HepG2 (cell line): ENCODE data around the gene MXRA7. TPM values are rescaled to one million over a fixed set of nuclear protein-coding genes. Genes with fewer than 3 reads are reported as not detected.
"Not testable (repeated sequence)": the region's sequence is repeated elsewhere in the genome, so short reads cannot be mapped to it uniquely, and the experiment has no call there.

Experiments used
- ATAC-seq: fragments of 200-7000 bp; cut with Tn5 transposase; 3 replicates; pipeline ENCODE4 v1.9.1; 2020; ENCODE audit warnings: mild to moderate bottlenecking, moderate library complexity
- BruUV-seq: library from RNA; stranded (reverse); fragments of 400-500 nt; replicated peaks from 2 replicates; lab custom pipeline; 2021; lab: Mats Ljungman, UMichigan
- CTCF ChIA-PET: fragments of 300-600 bp; formaldehyde crosslinking; extraction: SDS; loops from one replicate; lab custom pipeline; 2021; ENCODE audit warnings: low total read pairs, inconsistent platforms, low intra/inter-chr PET ratio; lab: Yijun Ruan, JAX
- POLR2A ChIA-PET: fragments of 350-600 bp; sonication (Branson Sonifier 250); formaldehyde crosslinking; loops from one replicate; lab custom pipeline; 2020; ENCODE audit warnings: antibody characterized with exemption, inconsistent platforms; lab: Yijun Ruan, JAX
- DNase-seq: peaks from one replicate; pipeline ENCODE4 v3.0.0-alpha.2; 2015; ENCODE audit warnings: low spot score
- FAIRE-seq: peaks from 3 replicates; lab custom pipeline; 2011; peaks lifted over from hg19 to GRCh38; lab: Jason Lieb, UNC
- H2AFZ ChIP-seq: one replicate; pipeline ENCODE4 v1.6.1; 2011; ENCODE audit warnings: low read length, inconsistent platforms
- H3K27ac ChIP-seq: fragments of 300-600 bp; 3 replicates; pipeline ENCODE4 v1.8.0; 2011; ENCODE audit warnings: mixed run types, mild to moderate bottlenecking, mixed read lengths, low read length, inconsistent platforms; ENCODE audit not compliant: insufficient read depth; ENCODE audit errors: extremely low read length
- H3K27me3 ChIP-seq, 2 experiments: fragments of 200-600 bp in 1 of 2; 2 replicates in 1 of 2; 3 replicates in 1 of 2; pipeline versions ENCODE4 v1.6.0 to v1.8.0; 2011; ENCODE audit warnings: low read length in 2 of 2, mild to moderate bottlenecking in 2 of 2, moderate library complexity in 2 of 2, inconsistent platforms in 1 of 2; ENCODE audit not compliant: insufficient read depth in 2 of 2, control insufficient read depth in 1 of 2
- H3K36me3 ChIP-seq, 2 experiments: fragments of 200-600 bp in 1 of 2; replicated peaks in 1 of 2; 2 replicates in 1 of 2; 3 replicates in 1 of 2; pipeline versions ENCODE4 v1.5.1 to v1.8.0; 2011; ENCODE audit warnings: low read length in 2 of 2, inconsistent platforms in 1 of 2; ENCODE audit not compliant: insufficient read depth in 2 of 2, control insufficient read depth in 1 of 2
- H3K4me1 ChIP-seq: 2 replicates; pipeline ENCODE4 v1.5.1; 2012; ENCODE audit warnings: low read length, inconsistent platforms; ENCODE audit not compliant: insufficient read depth
- H3K4me2 ChIP-seq: 2 replicates; pipeline ENCODE4 v1.6.0; 2011; ENCODE audit warnings: low read depth, low read length, inconsistent platforms
- H3K4me3 ChIP-seq, 3 experiments: fragments of 200-600 bp in 1 of 3; sonication (generic), shearing (Covaris generic) in 1 of 3; replicated peaks in 1 of 3; 2 replicates each; pipeline ENCODE4 v1.5.1; 2011 to 2016; ENCODE audit warnings: low read length in 3 of 3, inconsistent platforms in 2 of 3, low read depth in 2 of 3, mild to moderate bottlenecking in 2 of 3, control low read depth in 1 of 3, mixed read lengths in 1 of 3; ENCODE audit not compliant: insufficient read depth in 1 of 3
- H3K79me2 ChIP-seq: one replicate; pipeline ENCODE4 v1.6.1; 2011; ENCODE audit warnings: low read length, inconsistent platforms; ENCODE audit not compliant: insufficient read depth
- H3K9ac ChIP-seq: 2 replicates; pipeline ENCODE4 v1.6.0; 2011; ENCODE audit warnings: mild to moderate bottlenecking, low read depth, low read length, inconsistent platforms; ENCODE audit not compliant: insufficient read depth
- H3K9me3 ChIP-seq: 2 replicates; pipeline ENCODE4 v1.5.1; 2012; ENCODE audit warnings: mild to moderate bottlenecking, low read length
- H4K20me1 ChIP-seq: 2 replicates; pipeline ENCODE4 v1.6.0; 2011; ENCODE audit warnings: inconsistent platforms, mild to moderate bottlenecking, low read length, moderate library complexity; ENCODE audit not compliant: insufficient read depth
- ADNP ChIP-seq: sonication (generic); formaldehyde crosslinking; IDR thresholded peaks from 2 replicates; pipeline ENCODE4 v1.4.0; 2020; ENCODE audit warnings: missing genetic modification reagents
- ATM ChIP-seq: fragments of 450-650 bp; IDR thresholded peaks from 2 replicates; pipeline ENCODE4 v1.7.1; 2017; ENCODE audit warnings: mild to moderate bottlenecking, borderline replicate concordance
- CENPT ChIP-seq: sonication (generic); formaldehyde crosslinking; IDR thresholded peaks from 2 replicates; pipeline ENCODE4 v1.8.0; 2022; ENCODE audit warnings: low read depth, mild to moderate bottlenecking, moderate library complexity, missing genetic modification reagents
- ETV6 ChIP-seq: sonication (generic); formaldehyde crosslinking; conservative IDR thresholded peaks from 2 replicates; pipeline ENCODE4 v1.4.0; 2020; ENCODE audit warnings: missing genetic modification reagents
- HMG20B ChIP-seq: conservative IDR thresholded peaks from 2 replicates; pipeline ENCODE4 v1.6.1; 2016; ENCODE audit warnings: missing genetic modification reagents, missing compliant biosample characterization
- KAT7 ChIP-seq: IDR thresholded peaks from 2 replicates; pipeline ENCODE4 v1.6.1; 2018; ENCODE audit warnings: borderline replicate concordance, missing compliant biosample characterization
- NFYB ChIP-seq: sonication (generic); formaldehyde crosslinking; IDR thresholded peaks from 2 replicates; pipeline ENCODE4 v1.4.0; 2020; ENCODE audit warnings: missing genetic modification reagents
- PHF5A ChIP-seq: IDR thresholded peaks from one replicate; pipeline ENCODE4 v1.6.1; 2018; ENCODE audit warnings: low read depth, missing genetic modification reagents; ENCODE audit not compliant: unreplicated experiment
- RELA ChIP-seq: sonication (generic); formaldehyde crosslinking; IDR thresholded peaks from 2 replicates; pipeline ENCODE4 v1.4.0; 2020; ENCODE audit warnings: missing genetic modification reagents
- RXRA ChIP-seq: sonication (generic); formaldehyde crosslinking; IDR thresholded peaks from 2 replicates; pipeline ENCODE4 v1.5.1; 2020; ENCODE audit warnings: missing genetic modification reagents
- SATB2 ChIP-seq: sonication (generic); formaldehyde crosslinking; IDR thresholded peaks from 2 replicates; pipeline ENCODE4 v1.5.0; 2020; ENCODE audit warnings: missing genetic modification reagents
- TEAD2 ChIP-seq: sonication (generic); formaldehyde crosslinking; IDR thresholded peaks from 2 replicates; pipeline ENCODE4 v1.9.0; 2021; ENCODE audit warnings: missing genetic modification reagents
- ZC3H4 ChIP-seq: sonication (generic); formaldehyde crosslinking; IDR thresholded peaks from 2 replicates; pipeline ENCODE4 v1.4.0; 2020; ENCODE audit warnings: missing genetic modification reagents, borderline replicate concordance
- ZFP36 ChIP-seq: fragments of 150-350 bp; IDR thresholded peaks from 2 replicates; pipeline ENCODE4 v1.6.1; 2018; ENCODE audit warnings: borderline replicate concordance, low read length, low read depth; ENCODE audit not compliant: partially characterized antibody
- WGBS: methylation state at CpG from one replicate; pipeline ENCODE4 v1.1.6; 2017; ENCODE audit warnings: low lambda C conversion rate; 5-methylcytosine and 5-hydroxymethylcytosine counted together
- in situ Hi-C: cut with HindIII; loops from 2 replicates; pipeline ENCODE4 v1.10.0; 2017; ENCODE audit warnings: low pct_unique_long_range_greater_than_20kb; ENCODE audit not compliant: extremely low pct_ligation_motif_present
- intact Hi-C: fragments of 100-400 bp; cut with micrococcal nuclease; formaldehyde crosslinking; loops from one replicate; pipeline ENCODE4 v1.10.0; 2022; ENCODE audit not compliant: unreplicated experiment
- polyA plus RNA-seq, 8 experiments: library from polyadenylated mRNA; depleted of rRNA in 3 of 8; stranded (reverse) in 7 of 8; unstranded in 1 of 8; fragments of >200 nt; fragmentation: Illumina TruSeq in 4 of 8; extraction: Trizol in 4 of 8; gene quantifications; 2 replicates each; pipeline versions ENCODE4 v1.2.1 to v1.2.3, GENCODE V29; 2011 to 2016; ENCODE audit warnings: low read depth in 4 of 8, missing spikeins in 1 of 8, mixed read lengths in 1 of 8; ENCODE audit not compliant: insufficient read depth in 1 of 8
- total RNA-seq, 5 experiments: library from RNA; depleted of rRNA; stranded (reverse); fragments of >200 nt; fragmentation: Illumina TruSeq; extraction: Trizol; gene quantifications; 2 replicates each; pipeline ENCODE4 v1.2.3, GENCODE V29; 2016; ENCODE audit warnings: low read depth in 1 of 5
- TF ChIP-seq, protein P1 (sequence below): sonication (generic); formaldehyde crosslinking; IDR thresholded peaks from 2 replicates; pipeline ENCODE4 v1.5.1; 2020; ENCODE audit warnings: missing genetic modification reagents, mild to moderate bottlenecking, borderline replicate concordance
- TF ChIP-seq, protein P2 (sequence below): sonication (generic); formaldehyde crosslinking; IDR thresholded peaks from 2 replicates; pipeline ENCODE4 v1.5.0; 2020; ENCODE audit warnings: missing genetic modification reagents, mild to moderate bottlenecking, borderline replicate concordance
- TF ChIP-seq, protein P3 (sequence below): IDR thresholded peaks from 2 replicates; pipeline ENCODE4 v1.6.1; 2012; ENCODE audit warnings: inconsistent platforms

Gene MXRA7
- total and polyA plus RNA-seq, 2 of the 13 experiments (the other 11 are each of a cell fraction or from before 2014, with no cell fraction given), result 44.8 to 112 TPM

DNA sequence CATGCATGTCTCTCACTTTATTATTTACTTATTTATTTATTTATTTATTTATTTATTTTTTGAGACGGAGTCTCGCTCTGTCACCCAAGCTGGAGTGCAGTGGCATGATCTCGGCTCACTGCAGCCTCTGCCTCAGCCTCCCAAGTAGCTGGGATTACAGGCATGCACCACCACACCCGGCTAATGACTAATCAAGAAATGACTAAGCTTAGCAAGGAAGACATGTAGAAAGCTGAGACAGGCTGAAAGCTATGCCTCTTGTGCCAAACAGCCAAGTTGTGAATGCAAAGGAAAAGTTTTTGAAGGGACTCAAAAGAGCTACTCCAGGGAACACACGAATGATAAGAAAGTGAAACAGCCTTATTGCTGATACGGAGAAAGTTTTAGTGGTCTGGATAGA is 35.0 kb upstream of the MXRA7 start:
- intact Hi-C loops, H3K4me2 ChIP-seq, in situ Hi-C loops, H3K9ac ChIP-seq, H3K4me3 ChIP-seq, CTCF ChIA-PET, H2AFZ ChIP-seq, ATAC-seq, BruUV-seq, H3K9me3 ChIP-seq, H3K27me3 ChIP-seq, H4K20me1 ChIP-seq, H3K79me2 ChIP-seq, FAIRE-seq, H3K4me1 ChIP-seq, DNase-seq, H3K27ac ChIP-seq: not testable (repeated sequence)
- WGBS, result 98% methylated on average over 6 of the region's 6 CpGs
- peaks cover 13 to 35% of the 10 kb centered on the region in 2 experiments for H3K36me3 ChIP-seq
- POLR2A ChIA-PET, result interaction anchor here (1.0 kb wide), 1 partner anchor 8 kb away, joined by 3 read pairs; the partner anchor contains the start of gene MFSD11

DNA sequence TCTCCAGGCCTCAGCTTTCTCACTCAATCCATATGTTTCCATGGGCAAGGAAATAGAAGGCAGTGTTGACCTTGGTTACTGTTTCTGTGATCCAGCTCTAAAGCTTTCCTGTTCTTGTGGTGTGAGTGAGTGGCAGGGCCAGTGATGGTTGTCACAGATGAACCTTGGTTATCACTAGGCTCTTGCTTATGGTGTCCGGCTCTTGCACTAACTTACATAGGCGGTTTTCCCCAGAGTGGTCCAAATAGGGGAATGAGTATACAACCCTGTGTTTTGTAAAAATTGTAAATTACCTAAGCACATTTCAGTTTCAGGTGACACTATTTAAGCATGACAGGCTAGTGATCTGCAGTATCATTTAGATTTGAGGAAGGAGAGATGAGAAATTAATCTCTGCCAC is 34.0 kb upstream of the MXRA7 start:
- WGBS, result 97% methylated on average over 2 of the region's 2 CpGs
- FAIRE-seq (no peak), DNase-seq (no peak), ATAC-seq (no peak)
- in situ Hi-C loops (no loop called here), intact Hi-C loops (no loop called here)
- TF ChIP-seq KAT7 (CRISPR knock-in tag) (no peak), ETV6 (CRISPR knock-in tag) (no peak), HMG20B (CRISPR knock-in tag) (no peak), ZC3H4 (no peak), CENPT (CRISPR knock-in tag) (no peak), RXRA (CRISPR knock-in tag) (no peak), ZFP36 (no peak), RELA (CRISPR knock-in tag) (no peak), TEAD2 (CRISPR knock-in tag) (no peak), PHF5A (CRISPR knock-in tag) (no peak), ADNP (CRISPR knock-in tag) (no peak), NFYB (CRISPR knock-in tag) (no peak), SATB2 (no peak), ATM (no peak)
- TF ChIP-seq, protein P1, sequence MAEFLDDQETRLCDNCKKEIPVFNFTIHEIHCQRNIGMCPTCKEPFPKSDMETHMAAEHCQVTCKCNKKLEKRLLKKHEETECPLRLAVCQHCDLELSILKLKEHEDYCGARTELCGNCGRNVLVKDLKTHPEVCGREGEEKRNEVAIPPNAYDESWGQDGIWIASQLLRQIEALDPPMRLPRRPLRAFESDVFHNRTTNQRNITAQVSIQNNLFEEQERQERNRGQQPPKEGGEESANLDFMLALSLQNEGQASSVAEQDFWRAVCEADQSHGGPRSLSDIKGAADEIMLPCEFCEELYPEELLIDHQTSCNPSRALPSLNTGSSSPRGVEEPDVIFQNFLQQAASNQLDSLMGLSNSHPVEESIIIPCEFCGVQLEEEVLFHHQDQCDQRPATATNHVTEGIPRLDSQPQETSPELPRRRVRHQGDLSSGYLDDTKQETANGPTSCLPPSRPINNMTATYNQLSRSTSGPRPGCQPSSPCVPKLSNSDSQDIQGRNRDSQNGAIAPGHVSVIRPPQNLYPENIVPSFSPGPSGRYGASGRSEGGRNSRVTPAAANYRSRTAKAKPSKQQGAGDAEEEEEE (CRISPR knock-in tag), result no peak
- TF ChIP-seq, protein P2, sequence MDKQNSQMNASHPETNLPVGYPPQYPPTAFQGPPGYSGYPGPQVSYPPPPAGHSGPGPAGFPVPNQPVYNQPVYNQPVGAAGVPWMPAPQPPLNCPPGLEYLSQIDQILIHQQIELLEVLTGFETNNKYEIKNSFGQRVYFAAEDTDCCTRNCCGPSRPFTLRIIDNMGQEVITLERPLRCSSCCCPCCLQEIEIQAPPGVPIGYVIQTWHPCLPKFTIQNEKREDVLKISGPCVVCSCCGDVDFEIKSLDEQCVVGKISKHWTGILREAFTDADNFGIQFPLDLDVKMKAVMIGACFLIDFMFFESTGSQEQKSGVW, result no peak
- TF ChIP-seq, protein P3, sequence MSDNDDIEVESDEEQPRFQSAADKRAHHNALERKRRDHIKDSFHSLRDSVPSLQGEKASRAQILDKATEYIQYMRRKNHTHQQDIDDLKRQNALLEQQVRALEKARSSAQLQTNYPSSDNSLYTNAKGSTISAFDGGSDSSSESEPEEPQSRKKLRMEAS, result no peak
- Histone ChIP-seq H3K36me3 (peaks cover 13 to 35% of the 10 kb centered on the region in 2 experiments), H2AFZ (no peak overlapping the region), H3K27ac (no peak overlapping the region), H3K4me1 (peaks cover 6% of the 10 kb centered on the region; the same call in 1 of the 2 replicates), H4K20me1 (no peaks in the 10 kb centered on the region), H3K4me2 (no peak overlapping the region), H3K79me2 (no peaks in the 10 kb centered on the region), H3K4me3 (no peak overlapping the region), H3K9me3 (no peaks in the 10 kb centered on the region), H3K9ac (no peak overlapping the region), H3K27me3 (no peaks in the 10 kb centered on the region)
- POLR2A ChIA-PET, result no interaction called here
- CTCF ChIA-PET, result no interaction called here
- BruUV-seq, result no TSS peak
